Measurements from ENCODE around the gene FYCO1. TPM values are rescaled to one million over a fixed set of nuclear protein-coding genes. Genes with fewer than 3 reads are reported as not detected.

FYCO1 gene
- total RNA-seq, 2 experiments from 2014 or later: 8.2 to 10.6 TPM

DNA sequence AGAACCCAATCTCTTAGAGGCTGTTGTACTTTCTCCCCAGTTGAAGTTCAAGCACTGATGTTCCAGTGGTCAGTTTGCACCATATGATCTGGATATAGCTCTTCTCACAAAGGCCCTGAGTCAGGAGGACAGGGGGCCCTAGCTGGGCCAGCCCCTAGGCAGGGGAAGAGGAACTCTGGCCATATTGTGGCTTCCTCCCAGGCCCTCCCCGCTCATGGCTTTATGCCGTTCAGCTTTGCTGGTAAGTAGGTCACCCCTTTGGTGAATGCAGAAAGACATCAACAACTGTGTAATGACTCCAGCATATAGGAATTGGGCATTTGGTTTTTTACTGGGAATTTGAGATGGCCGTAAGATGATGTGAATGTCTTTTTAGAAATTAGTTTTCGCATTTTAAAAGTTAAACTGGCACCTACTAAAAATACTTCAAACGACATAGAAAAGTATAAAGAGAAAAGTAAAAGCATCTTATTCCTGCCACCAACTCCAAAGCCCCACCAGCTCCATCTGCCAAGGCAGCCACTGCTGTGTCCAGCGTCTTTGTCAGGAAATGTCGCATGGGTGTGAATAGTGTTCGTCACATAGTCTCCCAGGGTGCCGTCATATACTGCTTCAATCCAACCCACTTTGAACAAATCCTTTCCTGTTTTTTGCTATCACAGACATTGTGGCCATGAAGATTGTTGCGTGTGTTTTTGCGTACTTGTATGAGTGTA, 84.0 kb downstream of the FYCO1 start:
- no peak for ATAC-seq
- ChIA-PET CTCF (interaction anchor here (0.6 to 1.2 kb wide), 4 partner anchors 17 to 1106 kb away, joined by 3 read pairs; no protein-coding TSS in a partner anchor), POLR2A (no interaction called here)
- intact Hi-C loops (cut with DNase I, micrococcal nuclease): no loop called here
- H3K4me1 Mint-ChIP-seq: peaks cover 45% of the 10 kb centered on the region
- DNase-seq: no peak
- H3K27me3 Mint-ChIP-seq: peaks cover 51% of the 10 kb centered on the region
- peaks cover 4% of the 10 kb centered on the region for H3K36me3 Mint-ChIP-seq (ENCODE audit: low read depth)
- H3K27ac Mint-ChIP-seq: no peak overlapping the region
- H3K4me3 Mint-ChIP-seq: no peak overlapping the region
- no peaks in the 10 kb centered on the region for H3K9me3 Mint-ChIP-seq (ENCODE audit: low read depth)

DNA sequence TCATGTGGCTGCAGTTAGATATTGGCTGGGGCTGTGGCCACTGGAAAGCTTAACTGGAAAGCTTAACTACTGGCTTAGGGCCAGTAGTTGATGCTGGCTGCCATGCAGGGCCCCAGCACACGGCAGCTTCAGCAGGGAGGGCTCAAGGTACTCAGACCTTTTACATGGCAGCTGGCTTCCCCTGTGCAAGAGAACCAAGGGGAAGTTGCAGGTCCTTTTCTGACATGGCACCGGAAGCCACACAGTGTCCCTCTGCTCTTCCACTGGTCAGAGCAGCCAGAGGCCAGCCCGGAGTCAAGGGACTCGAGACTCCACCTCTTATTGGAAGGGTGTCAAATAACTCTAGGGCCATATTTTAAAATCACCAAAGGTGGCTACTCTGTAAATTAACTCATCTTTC, 84.7 kb downstream of the FYCO1 start:
- no peak overlapping the region for H3K27ac Mint-ChIP-seq
- H3K27me3 Mint-ChIP-seq: peaks cover 53% of the 10 kb centered on the region
- DNase-seq (no peak), ATAC-seq (no peak)
- peaks cover 5% of the 10 kb centered on the region for H3K36me3 Mint-ChIP-seq (ENCODE audit: low read depth)
- H3K4me3 Mint-ChIP-seq: no peak overlapping the region
- H3K4me1 Mint-ChIP-seq: peaks cover 41% of the 10 kb centered on the region
- POLR2A ChIA-PET: interaction anchor here (0.7 kb wide), 1 partner anchor 50 kb away, joined by 6 read pairs; no protein-coding TSS in a partner anchor
- CTCF ChIA-PET: interaction anchor here (0.6 to 1.2 kb wide), 3 partner anchors 28 to 1107 kb away, joined by 3 to 4 read pairs (median 3); no protein-coding TSS in a partner anchor
- H3K9me3 Mint-ChIP-seq (ENCODE audit: low read depth): no peaks in the 10 kb centered on the region
- intact Hi-C loops (cut with DNase I, micrococcal nuclease): no loop called here

DNA sequence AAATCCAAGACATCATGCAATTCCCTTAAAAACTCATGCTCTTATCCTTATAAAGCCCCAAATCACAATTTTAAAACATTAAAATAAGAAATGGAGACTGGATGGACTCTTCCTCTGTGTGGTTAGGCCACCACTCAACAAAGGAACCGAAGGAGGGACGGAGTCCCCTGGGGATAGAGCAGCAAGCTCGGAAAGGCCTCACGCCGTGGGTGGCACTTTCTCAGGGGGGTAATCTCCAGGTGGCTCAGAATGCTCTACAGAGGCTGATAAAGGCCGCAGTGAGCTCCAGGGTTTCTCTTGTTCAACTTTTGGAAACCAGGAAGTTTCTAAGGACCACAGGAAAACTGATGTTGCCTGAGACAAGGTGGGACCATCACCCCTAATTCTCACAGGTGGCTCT, 86.1 kb downstream of the FYCO1 start:
- no peak for ATAC-seq
- intact Hi-C loops (cut with DNase I, micrococcal nuclease): no loop called here

DNA sequence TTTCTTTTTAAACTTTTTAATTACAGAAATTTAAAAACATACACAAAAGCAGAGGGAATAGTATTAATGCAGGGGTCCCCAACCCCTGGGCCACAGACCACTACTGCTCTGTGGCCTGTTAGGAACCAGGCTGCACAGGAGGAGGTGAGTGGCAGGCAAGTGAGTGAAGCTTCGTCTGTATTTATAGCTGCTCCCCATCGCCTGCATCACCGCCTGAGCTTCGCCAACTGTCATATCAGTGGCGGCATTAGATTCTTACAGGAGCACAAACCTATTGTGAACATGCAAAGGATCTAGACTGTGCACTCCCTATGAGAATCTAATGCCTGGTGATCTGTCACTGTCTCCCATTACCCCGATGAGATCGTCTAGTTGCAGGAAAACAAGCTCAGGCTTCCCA, 86.9 kb downstream of the FYCO1 start:
- POLR2A ChIA-PET: no interaction called here
- peaks cover 43% of the 10 kb centered on the region for H3K27me3 Mint-ChIP-seq

More for the DNA sequence above, 86.1 kb downstream of the FYCO1 start:
- Mint-ChIP-seq H3K9me3 (ENCODE audit: low read depth) (no peaks in the 10 kb centered on the region), H3K27ac (no peak overlapping the region), H3K27me3 (peaks cover 46% of the 10 kb centered on the region), H3K4me3 (no peak overlapping the region), H3K4me1 (peaks cover 29% of the 10 kb centered on the region), H3K36me3 (ENCODE audit: low read depth) (peaks cover 5% of the 10 kb centered on the region)
- POLR2A ChIA-PET: no interaction called here
- DNase-seq: no peak
- CTCF ChIA-PET: interaction anchor here (0.8 kb wide), 1 partner anchor 166 kb away, joined by 3 read pairs; no protein-coding TSS in a partner anchor

DNA sequence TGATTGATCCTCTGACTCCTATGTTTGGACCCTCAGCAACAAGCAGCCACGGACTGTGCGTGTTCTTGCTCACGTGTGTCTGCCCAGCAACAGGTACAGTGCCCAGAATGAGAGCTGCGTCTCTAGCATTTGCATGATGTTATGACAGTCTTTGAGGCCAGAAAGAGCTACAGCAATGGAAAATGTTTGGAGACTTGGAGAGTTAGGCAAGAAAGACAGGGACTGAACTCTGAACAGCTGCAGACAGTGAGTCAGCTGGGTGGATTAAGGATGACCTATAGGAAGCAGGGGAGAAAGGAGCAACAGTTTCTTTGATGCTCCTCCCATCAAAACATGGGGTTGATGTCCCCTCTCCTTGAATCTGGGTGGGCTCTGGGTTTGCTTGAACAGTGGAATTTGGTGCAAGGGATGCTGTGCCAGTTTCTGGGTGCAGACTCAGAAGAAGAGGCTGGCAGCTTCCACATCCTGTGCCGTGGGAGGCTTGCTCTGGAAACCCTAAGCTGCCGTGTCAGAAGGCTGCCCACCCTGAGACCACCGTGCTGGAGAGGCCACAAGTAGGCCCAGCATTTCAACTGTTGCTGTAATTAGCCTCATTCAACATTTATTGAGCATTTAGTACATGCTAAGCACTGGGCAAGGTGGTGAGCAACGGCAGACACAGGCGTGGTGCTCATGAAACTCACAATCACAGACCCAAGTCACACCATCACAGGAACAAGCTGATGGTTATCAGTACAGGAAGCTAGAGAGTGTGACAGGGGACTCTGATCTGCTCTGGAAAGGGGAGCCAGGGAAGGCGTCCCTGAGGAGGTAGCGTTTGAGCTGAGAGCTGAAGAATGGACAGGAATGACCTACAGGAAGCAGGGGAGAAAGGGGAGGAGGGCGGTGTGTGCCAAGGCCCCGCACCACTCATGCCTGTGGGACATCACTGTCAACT, 87.6 kb downstream of the FYCO1 start:
- Mint-ChIP-seq H3K36me3 (ENCODE audit: low read depth) (peaks cover 5% of the 10 kb centered on the region), H3K27ac (no peak overlapping the region), H3K9me3 (ENCODE audit: low read depth) (no peaks in the 10 kb centered on the region), H3K27me3 (peaks cover 36% of the 10 kb centered on the region), H3K4me1 (peaks cover 29% of the 10 kb centered on the region), H3K4me3 (no peak overlapping the region)
- ChIA-PET POLR2A (no interaction called here), CTCF (interaction anchor here (1.2 kb wide), 1 partner anchor 29 kb away, joined by 4 read pairs; no protein-coding TSS in a partner anchor)
- intact Hi-C loops (cut with DNase I, micrococcal nuclease): no loop called here
- ATAC-seq (peak; percentile 61), DNase-seq (no peak)

More for the DNA sequence above, 86.9 kb downstream of the FYCO1 start:
- Mint-ChIP-seq H3K4me1 (peaks cover 29% of the 10 kb centered on the region), H3K4me3 (no peak overlapping the region), H3K9me3 (ENCODE audit: low read depth) (no peaks in the 10 kb centered on the region), H3K36me3 (ENCODE audit: low read depth) (peaks cover 5% of the 10 kb centered on the region), H3K27ac (no peak overlapping the region)
- no peak for ATAC-seq
- DNase-seq: no peak
- CTCF ChIA-PET: interaction anchor here (1.2 kb wide), 1 partner anchor 28 kb away, joined by 4 read pairs; no protein-coding TSS in a partner anchor
- intact Hi-C loops (cut with DNase I, micrococcal nuclease): no loop called here

DNA sequence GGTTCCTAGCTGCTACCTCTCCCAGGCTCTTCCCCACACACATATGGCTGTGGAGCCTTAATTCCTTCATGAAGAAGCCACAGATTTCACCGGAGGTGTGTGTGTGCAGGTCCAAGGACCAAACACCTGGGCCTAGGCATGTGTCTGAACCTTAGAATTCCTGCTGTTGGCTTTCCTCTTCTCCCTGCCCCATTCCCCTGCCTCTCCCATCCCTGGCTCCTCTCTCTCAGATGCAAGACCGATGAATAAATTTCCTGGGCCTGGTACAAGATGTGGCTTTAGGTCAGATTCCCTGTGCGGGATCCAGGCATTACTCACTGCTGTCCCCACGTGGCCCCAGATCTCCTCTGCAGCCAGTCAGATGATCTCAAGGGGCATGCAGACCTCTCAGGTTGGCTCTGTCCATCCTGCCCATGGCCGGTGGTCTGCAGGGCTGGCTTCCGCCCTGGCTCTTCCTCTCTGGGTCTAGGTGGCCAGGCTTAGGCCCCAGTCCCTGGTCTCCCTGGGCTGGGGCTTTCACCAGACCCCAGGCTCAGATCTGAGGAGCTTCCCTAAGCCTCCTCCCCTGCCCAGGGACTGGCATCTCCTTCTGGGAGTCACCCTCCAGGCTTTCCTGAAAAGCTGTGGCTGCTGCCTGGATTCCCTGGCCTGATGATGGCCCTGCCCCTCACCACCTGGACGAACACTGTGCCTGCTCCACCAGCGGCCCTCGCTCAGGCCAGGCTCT, 88.8 kb downstream of the FYCO1 start:
- ChIA-PET CTCF (no interaction called here), POLR2A (no interaction called here)
- H3K4me1 Mint-ChIP-seq: peaks cover 26% of the 10 kb centered on the region
- H3K27me3 Mint-ChIP-seq: peaks cover 28% of the 10 kb centered on the region
- no peak for DNase-seq
- intact Hi-C loops (cut with DNase I, micrococcal nuclease): no loop called here
- no peak overlapping the region for H3K4me3 Mint-ChIP-seq
- no peak for ATAC-seq
- peaks cover 3% of the 10 kb centered on the region for H3K36me3 Mint-ChIP-seq (ENCODE audit: low read depth)
- H3K9me3 Mint-ChIP-seq (ENCODE audit: low read depth): no peaks in the 10 kb centered on the region
- no peak overlapping the region for H3K27ac Mint-ChIP-seq

DNA sequence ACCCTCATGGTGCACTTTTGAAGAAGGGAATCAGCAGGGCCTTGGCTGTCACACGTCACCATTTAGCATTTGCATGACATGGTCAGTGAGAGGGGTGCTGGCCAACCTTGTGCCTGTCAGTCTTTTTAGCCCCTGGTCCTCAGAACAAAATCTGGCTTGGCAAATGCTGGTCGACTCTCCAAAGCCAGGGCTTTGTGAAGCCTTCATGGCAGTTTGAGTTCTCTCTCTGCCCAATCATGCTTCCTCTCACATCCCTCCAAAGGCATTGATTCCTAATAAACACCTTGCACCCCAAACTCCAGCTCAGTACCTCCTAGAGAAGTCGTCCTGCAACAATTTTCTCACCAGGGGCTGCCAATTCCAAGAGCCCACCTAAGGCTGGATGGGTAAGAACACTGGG, 89.9 kb downstream of the FYCO1 start:
- H3K4me3 Mint-ChIP-seq: no peak overlapping the region
- no peak for DNase-seq
- intact Hi-C loops (cut with DNase I, micrococcal nuclease): no loop called here
- H3K27ac Mint-ChIP-seq: no peak overlapping the region
- peaks cover 27% of the 10 kb centered on the region for H3K27me3 Mint-ChIP-seq
- ChIA-PET POLR2A (no interaction called here), CTCF (interaction anchor here (1.0 to 1.2 kb wide), 3 partner anchors 145 to 173 kb away, joined by 3 to 4 read pairs (median 3); no protein-coding TSS in a partner anchor)
- H3K9me3 Mint-ChIP-seq (ENCODE audit: low read depth): no peaks in the 10 kb centered on the region
- ATAC-seq: no peak
- H3K36me3 Mint-ChIP-seq (ENCODE audit: low read depth): peaks cover 3% of the 10 kb centered on the region
- H3K4me1 Mint-ChIP-seq: peaks cover 24% of the 10 kb centered on the region

DNA sequence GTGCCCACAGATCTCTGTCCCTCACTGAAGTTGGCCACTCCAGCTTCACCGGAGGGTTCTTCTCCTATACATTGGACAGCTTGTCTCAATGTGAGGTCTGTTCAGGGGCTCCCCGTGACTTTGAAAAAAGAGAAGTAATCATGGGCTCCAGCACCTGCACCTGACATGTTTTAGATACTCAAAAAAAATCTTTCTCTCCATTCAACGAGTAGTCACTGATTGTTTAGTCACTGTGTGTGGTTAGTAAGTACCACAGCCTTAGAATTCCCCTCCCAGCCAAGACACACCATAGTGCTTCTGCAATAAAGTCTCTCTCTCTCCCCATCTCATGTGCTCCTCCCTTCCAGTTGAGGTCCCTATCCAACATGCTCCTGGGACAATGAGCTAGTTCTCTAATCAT, 90.7 kb downstream of the FYCO1 start:
- intact Hi-C loops (cut with DNase I, micrococcal nuclease): no loop called here
- CTCF ChIA-PET: interaction anchor here (1.0 to 1.2 kb wide), 4 partner anchors 17 to 174 kb away, joined by 3 to 4 read pairs (median 4); no protein-coding TSS in a partner anchor
- POLR2A ChIA-PET: no interaction called here

DNA sequence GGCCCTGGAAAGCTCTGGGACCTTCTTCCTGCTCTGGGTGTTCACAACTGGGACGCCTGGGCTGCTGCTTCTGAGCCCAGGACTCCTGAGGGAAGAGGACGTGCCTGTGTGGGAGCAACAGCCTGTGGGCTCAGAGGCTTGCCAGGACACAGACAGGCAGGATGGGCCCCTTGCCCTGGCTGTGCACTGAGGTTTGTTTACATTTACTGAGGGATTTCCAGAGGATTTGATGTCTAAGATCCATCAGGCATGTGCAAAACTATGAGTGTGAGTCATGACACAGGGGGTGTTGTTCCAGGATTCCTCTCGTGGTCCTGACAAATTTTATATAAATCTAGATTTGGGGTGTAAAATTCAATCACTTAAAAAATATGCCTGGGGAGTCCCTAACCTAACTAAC, 98.7 kb downstream of the FYCO1 start:
- ChIA-PET CTCF (no interaction called here), POLR2A (no interaction called here)
- intact Hi-C loops (cut with DNase I, micrococcal nuclease): no loop called here
- no peaks in the 10 kb centered on the region for H3K9me3 Mint-ChIP-seq (ENCODE audit: low read depth)
- H3K4me1 Mint-ChIP-seq: peaks cover 16% of the 10 kb centered on the region
- H3K4me3 Mint-ChIP-seq: no peak overlapping the region
- peaks cover 20% of the 10 kb centered on the region for H3K27me3 Mint-ChIP-seq
- no peak overlapping the region for H3K27ac Mint-ChIP-seq
- DNase-seq (no peak), ATAC-seq (no peak)
- H3K36me3 Mint-ChIP-seq (ENCODE audit: low read depth): no peaks in the 10 kb centered on the region

More for the DNA sequence above, 90.7 kb downstream of the FYCO1 start:
- Mint-ChIP-seq H3K9me3 (ENCODE audit: low read depth) (no peaks in the 10 kb centered on the region), H3K27ac (no peak overlapping the region), H3K4me3 (no peak overlapping the region), H3K36me3 (ENCODE audit: low read depth) (peaks cover 3% of the 10 kb centered on the region), H3K27me3 (peaks cover 20% of the 10 kb centered on the region), H3K4me1 (peaks cover 20% of the 10 kb centered on the region)
- DNase-seq: no peak
- ATAC-seq: peak; percentile 79

DNA sequence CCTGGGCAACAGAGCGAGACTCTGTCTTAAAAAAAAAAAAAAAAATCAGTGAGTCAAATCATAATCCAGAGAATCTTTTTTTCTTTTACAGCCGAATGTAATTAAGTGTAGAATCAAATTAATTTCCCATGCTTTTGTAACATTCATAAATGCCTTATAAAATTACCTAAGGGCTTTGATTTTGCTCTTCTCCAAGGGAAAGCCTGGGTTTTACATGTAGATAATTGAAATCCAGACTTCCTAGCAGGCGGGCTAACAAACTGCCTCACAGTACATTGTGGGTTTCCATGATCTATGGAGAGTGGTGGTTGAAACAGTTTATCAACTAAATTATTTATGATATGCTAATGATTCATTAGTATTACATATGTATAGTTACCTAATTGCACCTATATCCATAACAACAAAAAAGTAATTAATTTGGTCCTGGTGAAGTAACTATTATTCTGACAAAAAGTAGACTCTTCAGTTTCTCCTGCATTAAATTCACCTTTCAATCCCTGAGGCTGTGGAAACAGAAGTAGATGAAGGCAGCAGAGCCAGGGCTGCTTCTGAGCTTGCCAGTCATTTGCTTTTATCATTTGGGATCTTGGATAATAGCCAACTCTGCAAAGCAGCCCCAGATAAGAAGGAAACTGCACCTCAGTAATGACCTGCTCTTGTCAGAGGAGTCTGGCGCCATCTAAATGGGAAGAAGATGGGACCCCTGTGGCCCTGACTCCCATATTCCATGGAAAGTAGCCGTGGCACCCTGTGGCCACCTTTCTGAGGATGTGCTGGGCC, 99.7 kb downstream of the FYCO1 start:
- ChIA-PET POLR2A (no interaction called here), CTCF (interaction anchor here (1.1 kb wide), 1 partner anchor 12 kb away, joined by 3 read pairs; no protein-coding TSS in a partner anchor)
- H3K4me3 Mint-ChIP-seq: no peak overlapping the region
- H3K36me3 Mint-ChIP-seq (ENCODE audit: low read depth): no peaks in the 10 kb centered on the region
- H3K27me3 Mint-ChIP-seq: peaks cover 26% of the 10 kb centered on the region
- no peaks in the 10 kb centered on the region for H3K9me3 Mint-ChIP-seq (ENCODE audit: low read depth)
- DNase-seq (no peak), ATAC-seq (no peak)
- H3K27ac Mint-ChIP-seq: no peak overlapping the region
- intact Hi-C loops (cut with DNase I, micrococcal nuclease): no loop called here
- H3K4me1 Mint-ChIP-seq: peaks cover 22% of the 10 kb centered on the region
